Right lobe of liver (tissue), 4 donors: ENCODE measurements around the gene SYNJ2.

Source experiments
- POLR2A ChIP-seq: fragments of 450-650 bp; IDR thresholded peaks from one replicate; pipeline ENCODE4 v1.6.1; 2017; ENCODE audit warnings: antibody characterized with exemption, mild to moderate bottlenecking
- TF ChIP-seq, protein P1 (sequence below), 4 donors: fragments of 200-600 bp in 3 of 4; fragments of 450-650 bp in 1 of 4; IDR thresholded peaks; one replicate each; pipeline versions ENCODE4 v1.5.1 to v1.8.0; 2016 to 2022; ENCODE audit warnings: antibody characterized with exemption in 4 of 4, mild to moderate bottlenecking in 2 of 4
- donor health status: DM: no; HTN: no; CAD: no.
- donor health status: DM: no; HTN: no; CAD: no.
- donor health status: DM: no; HTN: yes; CAD: no.

DNA sequence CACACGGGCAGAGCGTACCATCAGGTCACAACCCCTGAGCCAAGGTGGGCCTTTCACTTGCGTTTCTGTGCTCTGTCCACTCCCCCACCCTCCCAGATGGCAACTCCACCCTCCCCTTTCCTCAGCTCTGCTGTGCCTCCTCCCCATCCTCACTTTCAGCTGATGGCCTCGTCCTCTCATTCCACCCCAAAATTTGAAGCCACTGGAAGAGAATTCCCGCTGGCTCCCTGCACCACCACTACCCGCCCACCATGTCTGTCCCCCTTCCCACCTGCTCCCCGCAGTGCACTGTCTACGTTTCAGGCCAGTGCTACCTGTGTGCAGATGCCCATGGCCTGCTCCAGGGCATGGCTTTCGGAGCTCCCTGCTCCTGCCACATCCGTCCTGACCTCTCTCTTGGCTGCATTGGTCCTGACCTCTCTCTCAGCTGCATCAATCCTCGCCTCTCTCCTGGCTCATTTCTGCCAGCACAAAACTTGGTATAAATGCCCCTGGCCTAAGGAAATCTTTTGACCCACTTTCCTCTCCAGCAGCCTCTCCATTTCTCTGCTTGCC lies 24.0 kb downstream of the SYNJ2 start:
- TF ChIP-seq, protein P1, sequence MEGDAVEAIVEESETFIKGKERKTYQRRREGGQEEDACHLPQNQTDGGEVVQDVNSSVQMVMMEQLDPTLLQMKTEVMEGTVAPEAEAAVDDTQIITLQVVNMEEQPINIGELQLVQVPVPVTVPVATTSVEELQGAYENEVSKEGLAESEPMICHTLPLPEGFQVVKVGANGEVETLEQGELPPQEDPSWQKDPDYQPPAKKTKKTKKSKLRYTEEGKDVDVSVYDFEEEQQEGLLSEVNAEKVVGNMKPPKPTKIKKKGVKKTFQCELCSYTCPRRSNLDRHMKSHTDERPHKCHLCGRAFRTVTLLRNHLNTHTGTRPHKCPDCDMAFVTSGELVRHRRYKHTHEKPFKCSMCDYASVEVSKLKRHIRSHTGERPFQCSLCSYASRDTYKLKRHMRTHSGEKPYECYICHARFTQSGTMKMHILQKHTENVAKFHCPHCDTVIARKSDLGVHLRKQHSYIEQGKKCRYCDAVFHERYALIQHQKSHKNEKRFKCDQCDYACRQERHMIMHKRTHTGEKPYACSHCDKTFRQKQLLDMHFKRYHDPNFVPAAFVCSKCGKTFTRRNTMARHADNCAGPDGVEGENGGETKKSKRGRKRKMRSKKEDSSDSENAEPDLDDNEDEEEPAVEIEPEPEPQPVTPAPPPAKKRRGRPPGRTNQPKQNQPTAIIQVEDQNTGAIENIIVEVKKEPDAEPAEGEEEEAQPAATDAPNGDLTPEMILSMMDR (IDR thresholded peaks at IDR 0.05), result no peak
- no peak for TF ChIP-seq POLR2A
